Activated CD8-positive, alpha-beta memory T cell treated with anti-CD3 and anti-CD28 coated beads, Interleukin-2, amount 50 U/mL, for 4 hours (primary cell): Measurements from ENCODE around the gene DYRK2.
A peak's percentile ranks its signal among the peaks of the same experiment; 100 is the strongest.

ENCODE experiments used
- DNase-seq: peaks from one replicate; pipeline ENCODE4 v3.0.0-alpha.2; 2020

DYRK2 gene

DNA sequence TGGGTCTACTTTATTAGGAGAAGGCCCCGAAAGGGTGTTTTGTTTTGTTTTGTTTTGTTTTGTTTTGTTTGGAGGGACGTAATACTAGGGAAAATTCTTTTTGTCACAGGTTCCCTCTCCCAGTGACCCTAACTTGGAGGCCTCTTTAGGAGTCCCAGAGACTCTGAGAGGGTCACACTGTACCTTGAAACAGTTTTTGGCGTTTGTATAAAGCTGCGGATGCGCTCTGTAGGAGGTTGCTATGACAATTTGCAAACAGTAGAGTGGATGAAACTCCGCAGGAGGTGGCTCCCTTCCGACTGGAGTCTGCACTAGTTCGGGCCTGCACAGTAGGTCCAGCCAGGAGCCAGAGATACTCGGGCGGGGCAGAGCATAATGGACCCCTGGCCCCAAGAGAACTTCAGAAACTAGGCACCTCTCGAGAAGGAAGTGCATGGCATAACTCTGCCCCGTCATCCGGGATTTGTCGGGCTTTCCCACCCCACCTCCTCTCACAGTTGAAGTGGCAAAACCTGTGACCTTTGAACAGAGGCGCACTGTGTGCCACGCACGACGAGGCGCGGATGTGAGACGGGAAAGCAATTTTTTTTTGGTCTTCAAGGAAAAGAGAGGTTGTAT, 1.3 kb upstream of the DYRK2 start:
- DNase-seq: peak; percentile 41

DNA sequence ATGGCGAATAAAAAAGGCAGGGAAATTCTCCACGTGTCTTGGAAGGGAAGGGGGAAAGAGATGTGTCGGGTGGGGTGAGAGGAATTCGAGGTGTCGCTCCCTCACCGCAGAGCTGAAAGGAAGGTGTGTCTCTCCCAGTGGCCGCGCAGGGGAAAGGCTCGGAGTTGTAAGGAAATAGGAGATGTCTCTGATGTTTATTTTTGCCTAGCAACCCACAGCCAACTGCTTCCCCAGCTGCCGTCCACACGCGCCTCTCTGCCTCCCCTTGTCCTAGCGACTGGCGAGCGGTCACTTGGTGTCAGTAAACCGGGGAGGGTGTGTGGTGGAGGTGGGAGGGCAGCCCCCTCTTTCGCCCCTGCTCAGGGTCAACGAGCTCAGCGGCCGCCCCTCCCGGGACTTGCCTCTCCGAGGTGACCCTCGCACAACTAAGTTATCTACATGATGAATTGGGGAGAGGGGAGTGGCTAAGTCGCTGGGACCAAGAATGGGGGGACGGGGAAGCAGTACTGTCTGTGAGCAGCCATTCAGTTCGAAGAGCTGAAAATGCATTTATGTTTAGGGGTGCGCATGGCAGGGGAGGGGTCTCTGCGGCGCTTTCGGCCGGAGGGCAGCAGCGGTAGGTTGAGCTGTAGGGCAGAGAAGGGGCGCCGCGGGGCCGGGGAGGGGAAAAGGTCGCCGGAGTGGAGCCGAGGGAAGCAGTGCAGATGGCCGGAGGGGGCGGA, 585 bp upstream of the DYRK2 start:
- DNase-seq: peak; percentile 29

DNA sequence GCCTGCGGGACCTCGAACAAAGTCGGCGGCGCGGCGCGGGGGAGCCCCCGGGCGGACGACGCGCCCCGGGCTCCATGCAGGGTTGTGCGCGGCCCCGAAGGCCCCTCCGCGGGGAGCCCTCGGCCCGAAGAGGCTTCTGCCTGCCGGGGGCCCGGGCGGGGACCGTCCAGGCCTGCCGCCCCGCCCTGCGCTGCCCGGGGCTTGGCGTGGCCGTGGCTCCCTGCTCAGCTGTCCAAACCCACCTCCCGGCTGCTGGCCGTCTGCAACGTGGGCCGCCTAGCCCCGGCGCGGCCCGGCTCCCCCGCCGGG, 670 bp downstream of the DYRK2 start:
- no peak for DNase-seq

DNA sequence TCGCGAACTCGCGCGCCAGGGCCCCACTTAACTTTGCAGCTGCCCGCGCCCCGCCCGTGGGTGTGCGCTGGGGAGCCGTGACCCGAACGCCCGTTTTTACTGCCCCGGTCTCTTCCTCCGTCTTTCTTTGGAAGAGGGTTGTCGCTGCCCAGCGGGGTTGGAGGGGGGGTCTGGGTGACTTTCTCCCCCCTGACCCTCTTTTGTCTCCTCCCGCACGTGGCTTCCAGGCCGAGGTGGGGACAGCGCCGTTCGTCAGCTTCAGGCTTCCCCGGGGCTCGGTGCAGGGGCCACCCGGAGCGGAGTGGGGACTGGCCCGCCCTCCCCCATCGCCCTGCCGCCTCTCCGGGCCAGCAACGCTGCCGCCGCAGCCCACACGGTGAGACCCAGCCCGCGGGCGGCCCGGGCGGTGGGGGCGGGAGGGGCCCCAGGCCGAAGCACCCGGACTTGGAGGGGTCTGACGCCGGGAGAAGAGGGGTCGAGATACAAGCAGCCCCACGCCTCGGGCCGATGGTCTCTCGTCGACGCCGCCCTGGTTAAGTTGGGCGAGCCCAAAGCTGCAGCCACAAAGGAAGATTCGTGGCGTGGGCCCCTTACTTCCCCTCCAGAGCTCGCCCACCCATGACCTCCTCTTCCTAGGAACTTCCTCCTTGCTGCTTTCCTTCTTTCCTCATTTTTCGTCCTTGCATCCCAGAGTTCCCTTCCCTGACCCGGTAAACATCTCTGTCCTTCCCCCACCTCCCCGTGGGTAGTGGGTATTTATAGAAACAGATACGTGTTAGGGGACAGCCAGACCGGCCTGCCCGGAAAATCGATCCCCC, 1.2 kb downstream of the DYRK2 start:
- DNase-seq: peak; percentile 47

DNA sequence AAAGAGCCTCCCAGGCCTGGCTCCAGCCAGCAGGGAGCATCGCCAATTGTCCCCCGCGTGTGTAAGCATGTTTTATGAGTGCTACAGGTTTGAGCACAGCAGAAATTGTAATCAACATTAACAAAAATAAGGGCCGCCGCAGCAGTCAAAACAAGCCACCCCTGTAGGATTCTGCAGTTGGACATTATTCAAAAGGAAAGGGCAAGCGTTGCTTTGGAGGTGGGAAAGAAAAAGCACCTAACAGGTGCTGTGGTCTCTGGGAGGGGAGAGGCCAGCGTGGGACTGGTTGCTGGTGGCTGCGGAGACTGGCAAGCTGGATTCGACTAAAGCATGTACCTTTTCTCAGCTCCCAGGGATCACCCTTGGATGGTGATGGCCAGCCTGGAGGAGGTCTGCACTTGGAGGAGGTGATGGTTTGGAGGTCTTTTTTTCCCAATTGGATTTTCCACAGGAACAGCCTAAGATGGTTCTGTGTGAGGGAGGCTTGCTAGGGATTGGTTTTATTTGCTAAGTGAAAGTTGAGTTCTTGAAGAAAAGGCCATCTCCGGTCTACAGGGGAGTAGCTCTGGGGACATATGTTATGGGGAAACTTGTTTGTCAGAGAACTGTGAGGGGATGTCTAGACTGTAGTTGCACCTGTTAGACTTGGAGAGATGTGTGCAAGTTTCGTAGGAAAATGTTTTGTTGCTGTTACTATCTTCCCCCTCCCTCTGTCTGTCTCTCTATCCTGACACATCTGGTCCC, 2.0 kb downstream of the DYRK2 start:
- no peak for DNase-seq

DNA sequence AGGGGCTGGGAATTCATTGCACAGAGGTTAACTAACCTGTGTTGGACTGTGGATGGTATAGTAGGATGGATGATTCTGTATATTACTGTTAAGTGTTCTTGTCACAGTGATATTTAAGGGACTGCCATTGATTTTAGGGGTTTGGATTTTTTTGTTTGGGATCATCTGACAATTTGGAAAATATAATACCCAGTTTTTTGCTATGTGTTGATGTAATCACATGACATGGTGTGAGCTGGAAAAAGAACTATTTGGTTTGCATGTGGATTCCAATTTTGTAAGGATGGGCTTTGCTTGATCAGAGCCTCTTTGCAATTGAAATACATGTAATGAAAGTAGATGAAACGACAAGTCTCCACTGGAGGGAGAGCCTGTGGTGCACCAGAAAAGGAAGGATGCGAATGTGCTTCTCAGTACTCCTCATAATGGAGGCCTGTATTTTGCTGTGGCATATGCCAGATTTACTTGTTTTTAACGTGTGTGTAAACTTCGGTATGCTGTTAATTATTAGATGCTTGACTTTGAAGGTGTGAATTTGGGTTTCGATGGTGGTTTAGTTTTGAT, 2.7 kb downstream of the DYRK2 start:
- peak; percentile 29 for DNase-seq

DNA sequence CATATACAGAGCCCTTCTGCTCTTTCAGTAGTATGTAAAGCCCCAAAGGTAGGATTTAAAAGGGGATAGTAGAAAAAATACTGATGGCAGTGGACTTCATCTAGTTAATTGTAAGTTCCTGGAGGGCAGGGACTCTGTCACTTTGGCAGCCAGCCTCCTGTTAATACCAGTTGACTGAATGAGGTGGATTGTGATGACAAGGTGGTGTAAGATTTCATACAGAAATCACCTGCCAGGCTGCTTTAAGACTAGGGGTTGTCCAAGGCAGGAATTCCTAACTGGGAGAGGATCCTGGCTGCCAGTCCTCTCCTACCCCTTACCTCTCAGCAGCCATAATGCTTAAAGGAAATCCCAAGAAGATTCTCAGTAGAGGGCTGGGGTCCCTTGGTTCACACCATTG, 7.3 kb downstream of the DYRK2 start:
- no peak for DNase-seq

DNA sequence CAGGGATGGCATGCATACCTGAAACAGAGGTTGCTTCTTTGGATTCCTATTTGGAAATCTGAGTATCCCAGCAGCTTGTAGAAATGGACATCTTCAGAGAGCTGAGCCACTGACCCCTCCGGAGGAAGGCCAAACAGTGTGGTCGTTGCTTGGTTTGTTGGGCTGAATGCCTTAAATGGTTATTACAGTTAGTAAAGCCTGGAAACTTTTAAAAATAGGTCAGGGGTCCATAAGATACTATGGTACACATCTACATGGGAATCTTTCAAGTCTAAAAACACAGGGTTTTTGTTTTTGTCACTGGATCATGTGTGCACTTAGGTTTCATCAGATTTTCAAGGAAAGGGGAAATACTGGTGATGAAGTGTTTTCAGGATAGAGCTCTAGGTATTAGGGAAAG, 7.7 kb downstream of the DYRK2 start:
- no peak for DNase-seq

DNA sequence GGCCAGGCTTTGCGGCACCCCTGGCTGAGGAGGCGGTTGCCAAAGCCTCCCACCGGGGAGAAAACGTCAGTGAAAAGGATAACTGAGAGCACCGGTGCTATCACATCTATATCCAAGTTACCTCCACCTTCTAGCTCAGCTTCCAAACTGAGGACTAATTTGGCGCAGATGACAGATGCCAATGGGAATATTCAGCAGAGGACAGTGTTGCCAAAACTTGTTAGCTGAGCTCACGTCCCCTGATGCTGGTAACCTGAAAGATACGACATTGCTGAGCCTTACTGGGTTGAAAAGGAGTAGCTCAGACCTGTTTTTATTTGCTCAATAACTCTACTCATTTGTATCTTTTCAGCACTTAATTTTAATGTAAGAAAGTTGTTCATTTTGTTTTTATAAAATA, 9.9 kb downstream of the DYRK2 start:
- no peak for DNase-seq

DNA sequence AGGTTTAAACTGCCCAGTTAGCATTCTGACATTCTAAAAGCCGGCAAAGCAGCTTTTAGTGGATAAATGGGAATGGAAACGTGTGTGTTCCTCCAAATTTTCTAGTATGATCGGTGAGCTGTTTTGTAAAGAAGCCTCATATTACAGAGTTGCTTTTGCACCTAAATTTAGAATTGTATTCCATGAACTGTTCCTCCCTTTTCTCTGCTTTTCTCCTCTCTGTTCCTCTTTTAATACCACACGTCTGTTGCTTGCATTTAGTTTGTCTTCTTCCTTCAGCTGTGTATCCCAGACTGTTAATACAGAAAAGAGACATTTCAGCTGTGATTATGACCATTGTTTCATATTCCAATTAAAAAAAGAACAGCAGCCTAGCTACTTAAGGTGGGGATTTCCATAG, 10.7 kb downstream of the DYRK2 start:
- no peak for DNase-seq

DNA sequence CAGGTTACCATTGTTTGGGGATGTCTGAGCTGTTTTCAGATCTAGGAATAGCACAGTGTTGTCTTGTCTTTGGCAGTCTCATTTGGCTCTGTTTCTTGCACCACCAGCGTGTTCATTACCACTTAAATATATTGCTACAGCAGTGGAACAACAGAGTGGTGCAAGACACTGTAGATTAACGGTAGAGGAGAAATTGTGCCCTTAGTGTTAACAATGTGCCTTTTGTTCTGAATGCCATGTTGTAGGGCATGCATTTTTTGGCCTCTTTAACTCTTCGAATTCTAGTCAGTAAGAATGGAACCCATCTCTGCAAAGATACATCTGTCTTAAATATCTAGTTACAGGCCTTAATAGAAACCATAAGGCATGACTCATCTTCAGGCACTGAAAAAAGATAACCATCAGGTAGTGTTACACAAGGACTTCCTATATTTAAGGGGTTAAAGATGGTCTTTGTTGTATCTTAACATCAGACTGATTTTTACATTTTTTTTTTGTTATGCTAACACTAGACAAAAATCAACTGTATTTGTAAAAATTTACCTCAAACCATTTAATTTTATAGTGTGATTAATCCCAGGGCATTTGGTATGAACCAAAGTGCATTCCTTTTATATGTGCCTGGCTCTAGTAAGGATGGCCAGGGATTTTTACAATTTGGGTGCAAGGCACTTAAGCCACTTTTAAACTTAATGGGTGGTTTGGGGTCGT, 12.9 kb downstream of the DYRK2 start:
- DNase-seq: no peak

DNA sequence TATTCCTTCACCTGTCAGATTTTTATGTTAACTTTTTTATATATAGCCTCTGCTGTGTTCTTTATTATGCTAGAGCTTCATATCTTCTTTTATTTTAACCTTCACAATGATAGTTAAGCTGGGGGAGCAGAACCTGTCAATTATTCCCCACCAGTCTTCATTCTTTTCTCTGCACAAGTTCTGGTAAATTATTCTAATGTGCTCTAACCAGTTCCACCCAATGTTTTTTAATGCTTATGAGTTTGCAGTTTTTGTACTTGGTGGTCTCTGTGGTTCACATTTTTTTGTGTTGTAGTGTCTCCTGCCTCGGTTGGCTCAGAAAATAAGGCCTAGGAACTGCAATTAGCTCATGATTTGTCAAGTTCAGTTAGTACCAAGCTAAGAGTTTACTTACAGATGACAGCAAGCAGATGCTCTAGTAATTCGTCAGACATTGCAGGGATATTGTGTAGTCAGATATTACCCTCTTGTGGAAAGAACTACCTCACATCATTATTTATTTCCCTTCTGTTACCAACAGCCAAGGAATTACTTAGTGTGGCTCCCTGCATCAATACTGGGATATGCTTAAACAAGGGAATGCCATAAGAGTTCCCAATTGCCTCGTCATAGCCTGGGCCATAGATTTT, 14.5 kb downstream of the DYRK2 start:
- DNase-seq: no peak

DNA sequence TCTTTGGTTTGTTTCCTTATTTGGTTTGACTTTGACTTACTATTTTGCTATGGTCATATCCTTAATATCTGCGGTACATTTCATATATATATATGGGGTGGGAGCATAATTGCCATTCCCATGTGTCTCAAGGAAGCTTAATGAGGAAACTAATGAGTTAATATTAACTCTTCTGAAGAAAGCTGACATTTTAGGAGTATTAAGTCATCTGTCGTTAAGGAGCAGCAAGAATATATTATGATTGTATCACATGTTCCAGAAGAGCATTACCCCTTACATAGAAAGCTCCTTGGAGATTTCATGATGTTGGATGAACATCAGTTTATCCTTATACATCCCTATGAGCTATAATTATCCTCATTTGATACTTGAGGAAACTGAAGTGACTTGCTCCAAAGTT, 15.6 kb downstream of the DYRK2 start:
- DNase-seq: no peak

DNA sequence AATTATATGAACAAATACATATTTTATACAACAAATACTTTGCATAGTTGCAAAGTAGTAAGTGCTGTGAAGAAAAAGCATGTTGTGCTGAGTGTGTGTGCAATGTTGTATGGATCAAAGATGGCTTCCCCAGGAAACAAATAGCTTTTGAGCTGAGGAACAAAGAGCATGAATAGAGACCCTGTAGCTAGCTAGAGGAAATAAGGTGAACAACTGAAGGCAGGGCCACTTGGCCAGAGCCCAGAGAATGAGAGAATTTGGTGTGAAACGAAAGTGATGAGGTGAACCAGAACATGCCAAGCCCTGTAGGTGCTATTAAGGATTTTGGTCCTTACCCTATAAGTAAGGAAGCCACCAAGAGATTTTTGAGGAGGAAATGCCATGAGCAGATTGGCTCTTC, 17.1 kb downstream of the DYRK2 start:
- DNase-seq: no peak

DNA sequence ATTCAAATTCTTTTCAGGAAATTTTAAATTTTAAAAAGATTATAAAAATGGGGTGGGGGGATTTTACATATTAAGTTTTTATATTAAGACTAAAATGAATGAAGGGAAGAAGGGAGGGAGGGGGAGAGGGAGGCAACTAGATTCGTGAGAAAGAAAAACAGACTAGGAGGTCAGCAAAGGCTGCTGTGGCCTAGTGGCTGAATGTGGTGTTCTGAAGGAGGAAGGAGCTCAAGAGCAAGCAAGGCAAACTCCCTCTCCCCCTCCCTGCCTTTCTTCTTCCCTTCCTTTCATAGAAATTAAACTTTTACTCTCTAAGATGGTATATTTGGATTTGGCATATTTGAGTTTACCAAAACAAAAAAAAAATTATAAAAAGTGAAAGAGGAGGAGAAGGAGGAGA, 18.1 kb downstream of the DYRK2 start:
- DNase-seq: no peak

DNA sequence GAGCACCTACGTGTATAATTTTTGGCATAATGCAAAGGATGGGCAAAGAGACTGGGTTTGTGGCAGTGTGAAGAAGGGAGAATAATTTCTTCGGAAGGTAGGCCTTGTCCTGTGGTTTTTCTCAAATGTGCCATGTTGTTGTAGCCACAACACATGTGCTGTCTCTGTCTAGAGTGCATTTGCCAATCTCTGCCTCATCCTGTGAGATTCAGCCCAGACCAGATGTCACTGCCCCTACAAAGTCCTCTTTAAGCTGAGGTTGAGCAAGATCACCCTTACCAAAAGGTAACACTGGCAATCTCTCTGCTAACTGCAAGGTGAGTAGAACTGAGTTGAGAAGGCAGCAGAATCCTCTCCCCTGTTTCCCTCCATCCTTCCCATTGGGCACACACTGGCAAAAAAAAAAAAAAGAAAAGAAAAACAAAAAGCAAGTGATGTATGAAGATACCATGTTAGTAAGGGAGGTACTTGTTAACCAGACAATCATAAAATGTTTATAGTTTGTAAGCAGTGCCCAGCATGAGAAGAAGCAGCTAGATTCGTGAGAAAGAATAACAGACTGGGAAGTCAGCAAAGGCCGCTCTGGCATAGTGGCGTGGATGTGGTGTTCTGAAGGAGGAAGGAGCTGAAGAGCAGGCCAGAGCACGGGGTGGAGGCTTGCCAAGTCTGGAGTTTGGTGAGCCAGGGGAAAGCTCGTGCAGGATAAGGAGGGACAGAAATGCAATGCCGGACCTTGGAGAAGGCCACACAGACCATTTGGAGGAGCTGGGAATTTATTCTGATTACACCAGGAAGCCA, 18.9 kb downstream of the DYRK2 start:
- DNase-seq: no peak

DNA sequence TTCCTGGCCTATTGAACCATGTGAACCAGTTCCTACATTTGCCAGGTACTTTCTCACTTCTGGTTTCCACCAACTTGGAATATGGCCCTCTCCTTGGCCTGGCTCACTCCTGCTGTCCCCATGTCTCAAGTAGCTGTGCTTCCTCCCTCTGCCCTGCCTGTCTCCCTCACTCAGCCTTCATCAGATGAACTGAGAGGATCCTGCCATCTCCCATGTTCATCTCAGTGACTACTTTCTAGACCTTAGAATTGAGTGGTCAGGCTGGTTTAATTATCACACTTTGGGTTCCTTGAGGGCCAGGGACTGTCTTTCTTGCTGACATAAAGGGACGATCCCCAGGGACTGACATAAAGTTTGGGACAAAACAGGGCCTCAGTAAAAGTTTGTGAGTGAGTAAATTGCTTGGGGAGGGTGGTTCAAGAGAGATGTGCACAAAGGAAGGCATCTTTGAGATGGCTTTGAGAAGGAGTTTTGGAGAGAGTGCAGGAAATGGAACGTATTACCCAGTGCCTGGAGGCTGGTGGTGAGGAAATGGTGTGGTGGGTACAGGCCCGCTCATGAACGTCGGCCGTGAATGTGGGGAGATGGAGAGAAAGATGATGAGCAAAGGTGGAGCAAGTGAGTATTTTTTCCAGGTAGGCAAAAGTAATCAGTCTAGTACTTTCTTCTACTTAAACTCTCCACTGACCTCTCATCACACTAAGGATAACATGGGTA, 20.8 kb downstream of the DYRK2 start:
- no peak for DNase-seq

DNA sequence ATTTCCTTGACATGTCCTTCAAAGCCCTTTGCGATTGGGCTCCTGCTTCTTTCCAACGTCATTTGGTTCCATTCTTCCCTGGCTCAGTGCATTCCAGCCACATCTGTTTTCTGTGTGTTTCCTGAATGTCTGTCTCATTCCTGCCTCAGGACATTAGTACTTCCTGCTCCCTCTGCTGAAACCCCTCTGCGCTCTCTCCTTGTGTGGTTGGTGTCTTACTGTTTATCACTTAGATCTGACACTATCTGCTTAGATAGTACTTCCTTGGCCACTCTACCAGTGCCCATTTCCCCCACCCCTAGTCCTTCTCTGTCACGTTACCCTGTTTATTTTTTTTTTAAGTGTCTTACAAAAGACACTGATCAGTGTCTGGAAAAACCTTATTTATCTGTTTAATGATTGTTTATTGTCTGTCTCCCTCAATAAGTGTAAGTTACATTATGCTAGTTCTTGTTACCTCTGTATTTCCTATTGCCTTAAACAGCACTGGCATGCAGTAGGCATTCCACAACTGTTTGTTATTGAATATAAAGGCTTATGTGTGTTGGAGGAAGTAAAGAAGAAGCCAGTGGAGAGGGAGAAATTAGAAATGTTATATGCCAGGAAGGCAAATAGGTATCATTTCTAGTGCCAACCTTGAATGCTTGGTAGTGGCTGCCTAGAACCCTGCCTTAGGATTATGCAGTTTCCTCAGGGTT, 21.5 kb downstream of the DYRK2 start:
- DNase-seq: no peak

DNA sequence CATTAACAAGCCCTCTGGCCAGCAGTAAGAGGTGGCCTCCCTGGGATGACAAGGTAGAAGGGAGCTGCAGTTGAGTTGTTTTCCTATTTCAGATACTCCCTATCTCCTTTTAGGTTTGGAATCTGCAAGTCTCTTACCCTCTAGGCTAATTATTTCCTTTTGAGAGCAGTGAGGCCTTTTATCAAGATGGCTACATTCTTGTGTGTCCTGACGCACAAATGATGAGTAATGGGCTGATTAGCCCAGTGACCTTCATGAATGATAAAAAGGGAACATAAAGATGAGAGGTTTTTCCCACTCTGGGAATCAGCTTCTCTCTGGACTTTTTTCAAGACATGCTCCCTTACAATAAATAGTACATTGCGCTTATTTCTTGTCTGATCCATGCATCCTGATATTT, 22.9 kb downstream of the DYRK2 start:
- DNase-seq: no peak

DNA sequence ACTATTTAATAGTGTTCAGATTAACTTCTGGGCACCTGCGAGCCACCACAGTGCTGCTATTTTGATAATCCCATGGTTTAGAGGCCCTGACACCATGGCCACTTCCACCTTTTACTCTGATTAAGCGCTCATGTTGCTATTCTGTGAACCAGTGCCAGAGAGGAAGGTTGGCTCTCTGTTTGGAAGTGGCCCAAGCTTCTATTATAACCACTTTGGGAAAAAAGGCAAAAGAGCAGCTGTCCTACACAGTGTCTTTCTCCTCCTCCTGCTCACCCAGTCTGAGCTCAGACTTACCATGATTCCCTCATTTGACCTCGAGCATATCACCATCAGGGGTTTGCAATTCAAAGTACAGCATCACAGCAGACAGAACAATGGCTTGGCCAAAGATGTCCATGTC, 23.3 kb downstream of the DYRK2 start:
- DNase-seq: no peak
